PC-3 (cell line): ENCODE measurements around the gene OSBPL6.

Experiments used
- EZH2 ChIP-seq: fragments of 300-600 bp; sonication (generic); IDR thresholded peaks from one replicate; pipeline ENCODE4 v1.6.1; 2017; ENCODE audit warnings: antibody characterized with exemption, mild to moderate bottlenecking, low read length; ENCODE audit not compliant: unreplicated experiment
- EZH2phosphoT487 ChIP-seq: fragments of 300-600 bp; sonication (generic); IDR thresholded peaks from 2 replicates; pipeline ENCODE4 v1.6.1; 2018; ENCODE audit warnings: mild to moderate bottlenecking, antibody characterized with exemption, low read length, borderline replicate concordance
- TF ChIP-seq, protein P1 (sequence below): fragments of 300-600 bp; sonication (generic); conservative IDR thresholded peaks from 2 replicates; pipeline ENCODE4 v1.5.1; 2017; ENCODE audit warnings: antibody characterized with exemption, low read depth, mild to moderate bottlenecking, low read length

DNA sequence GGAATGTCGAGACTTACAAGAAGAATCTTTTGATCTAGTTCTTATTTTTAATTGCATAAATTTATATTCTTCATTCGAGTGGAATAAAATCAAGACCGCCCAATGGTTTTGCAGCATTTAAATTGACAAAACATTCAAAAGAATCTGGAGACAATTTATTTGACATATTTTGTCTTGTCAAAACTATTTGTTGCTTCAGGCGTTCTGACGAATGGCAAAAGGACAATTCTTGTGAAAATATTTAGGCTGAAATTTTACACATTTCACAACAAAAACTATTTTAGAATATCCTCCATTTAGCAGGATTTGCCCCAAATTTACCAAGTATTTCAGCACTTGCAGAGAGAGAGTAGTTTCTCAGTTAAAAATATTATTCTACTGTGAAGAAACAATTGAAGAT lies 214.9 kb downstream of the OSBPL6 start:
- TF ChIP-seq, protein P1, sequence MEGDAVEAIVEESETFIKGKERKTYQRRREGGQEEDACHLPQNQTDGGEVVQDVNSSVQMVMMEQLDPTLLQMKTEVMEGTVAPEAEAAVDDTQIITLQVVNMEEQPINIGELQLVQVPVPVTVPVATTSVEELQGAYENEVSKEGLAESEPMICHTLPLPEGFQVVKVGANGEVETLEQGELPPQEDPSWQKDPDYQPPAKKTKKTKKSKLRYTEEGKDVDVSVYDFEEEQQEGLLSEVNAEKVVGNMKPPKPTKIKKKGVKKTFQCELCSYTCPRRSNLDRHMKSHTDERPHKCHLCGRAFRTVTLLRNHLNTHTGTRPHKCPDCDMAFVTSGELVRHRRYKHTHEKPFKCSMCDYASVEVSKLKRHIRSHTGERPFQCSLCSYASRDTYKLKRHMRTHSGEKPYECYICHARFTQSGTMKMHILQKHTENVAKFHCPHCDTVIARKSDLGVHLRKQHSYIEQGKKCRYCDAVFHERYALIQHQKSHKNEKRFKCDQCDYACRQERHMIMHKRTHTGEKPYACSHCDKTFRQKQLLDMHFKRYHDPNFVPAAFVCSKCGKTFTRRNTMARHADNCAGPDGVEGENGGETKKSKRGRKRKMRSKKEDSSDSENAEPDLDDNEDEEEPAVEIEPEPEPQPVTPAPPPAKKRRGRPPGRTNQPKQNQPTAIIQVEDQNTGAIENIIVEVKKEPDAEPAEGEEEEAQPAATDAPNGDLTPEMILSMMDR = no peak
- TF ChIP-seq EZH2phosphoT487 = no peak
- TF ChIP-seq EZH2 = no peak
